Fibroblast of lung (primary cell): ENCODE results near the gene CHD3.

Experiments
- EZH2 ChIP-seq: IDR thresholded peaks from 2 replicates; pipeline ENCODE4 v1.5.1; 2012; ENCODE audit warnings: low read length, control low read depth, mild to moderate bottlenecking; ENCODE audit errors: missing control alignments
- TF ChIP-seq, protein P1 (sequence below), 2 donors: IDR thresholded peaks in 1 of 2; conservative IDR thresholded peaks in 1 of 2; 1 replicate in 1 of 2; 2 replicates in 1 of 2; pipeline ENCODE4 v1.5.1; 2011 to 2012; ENCODE audit warnings: low read length in 2 of 2, control low read depth in 1 of 2, inconsistent platforms in 1 of 2, low read depth in 1 of 2, mild to moderate bottlenecking in 1 of 2

GRCh38 chr17:7910281-7910680, 21.7 kb downstream of the CHD3 start:
- TF ChIP-seq, protein P1, sequence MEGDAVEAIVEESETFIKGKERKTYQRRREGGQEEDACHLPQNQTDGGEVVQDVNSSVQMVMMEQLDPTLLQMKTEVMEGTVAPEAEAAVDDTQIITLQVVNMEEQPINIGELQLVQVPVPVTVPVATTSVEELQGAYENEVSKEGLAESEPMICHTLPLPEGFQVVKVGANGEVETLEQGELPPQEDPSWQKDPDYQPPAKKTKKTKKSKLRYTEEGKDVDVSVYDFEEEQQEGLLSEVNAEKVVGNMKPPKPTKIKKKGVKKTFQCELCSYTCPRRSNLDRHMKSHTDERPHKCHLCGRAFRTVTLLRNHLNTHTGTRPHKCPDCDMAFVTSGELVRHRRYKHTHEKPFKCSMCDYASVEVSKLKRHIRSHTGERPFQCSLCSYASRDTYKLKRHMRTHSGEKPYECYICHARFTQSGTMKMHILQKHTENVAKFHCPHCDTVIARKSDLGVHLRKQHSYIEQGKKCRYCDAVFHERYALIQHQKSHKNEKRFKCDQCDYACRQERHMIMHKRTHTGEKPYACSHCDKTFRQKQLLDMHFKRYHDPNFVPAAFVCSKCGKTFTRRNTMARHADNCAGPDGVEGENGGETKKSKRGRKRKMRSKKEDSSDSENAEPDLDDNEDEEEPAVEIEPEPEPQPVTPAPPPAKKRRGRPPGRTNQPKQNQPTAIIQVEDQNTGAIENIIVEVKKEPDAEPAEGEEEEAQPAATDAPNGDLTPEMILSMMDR (conservative IDR thresholded peaks at IDR 0.05 in 1 of 2, IDR thresholded peaks at IDR 0.05 in 1 of 2; ENCODE audit: low read depth in 1 of 2, low read length in 2 of 2), result no peak
- TF ChIP-seq EZH2, result no peak
